Esophagus squamous epithelium (tissue), 5 donors: ENCODE measurements around the gene FEM1B. TPM values are rescaled to one million over a fixed set of nuclear protein-coding genes. Genes with fewer than 3 reads are reported as not detected.

Source experiments
- DNase-seq: peaks from one replicate; lab custom pipeline; 2025; lab: John Stamatoyannopoulos, UW
- H3K27ac ChIP-seq, 4 donors: fragments of 200-600 bp; sonication (generic); one replicate each; pipeline ENCODE4 v1.5.1; 2016 to 2019; ENCODE audit warnings: mild to moderate bottlenecking in 1 of 4
- H3K27me3 ChIP-seq, 4 donors: fragments of 200-600 bp; sonication (generic); 1 replicate in 3 of 4; 2 replicates in 1 of 4; pipeline versions ENCODE4 v1.5.1 to v1.6.0; 2017 to 2021; ENCODE audit warnings: antibody characterized with exemption in 1 of 4
- H3K36me3 ChIP-seq, 3 donors: fragments of 200-600 bp; sonication (generic); one replicate each; pipeline ENCODE4 v1.5.1; 2016 to 2019
- H3K4me1 ChIP-seq, 3 donors: fragments of 200-600 bp; sonication (generic); one replicate each; pipeline ENCODE4 v1.5.1; 2017 to 2019
- H3K4me3 ChIP-seq, 4 donors: fragments of 200-600 bp; sonication (generic); 1 replicate in 3 of 4; 2 replicates in 1 of 4; pipeline ENCODE4 v1.5.1; 2016 to 2019; ENCODE audit warnings: mild to moderate bottlenecking in 2 of 4, moderate library complexity in 1 of 4
- H3K9me3 ChIP-seq, 3 donors: fragments of 200-600 bp; sonication (generic); one replicate each; pipeline ENCODE4 v1.5.1; 2016 to 2019
- CTCF ChIP-seq, 6 experiments: fragments of 450-650 bp in 4 of 6; fragments of 200-600 bp in 2 of 6; sonication (generic) in 2 of 6; IDR thresholded peaks; one replicate each; pipeline ENCODE4 v1.5.1; 2016 to 2019; ENCODE audit warnings: antibody characterized with exemption in 6 of 6, mild to moderate bottlenecking in 4 of 6, moderate library complexity in 4 of 6
- POLR2A ChIP-seq, 4 donors: fragments of 450-650 bp; IDR thresholded peaks; one replicate each; pipeline ENCODE4 v1.6.1; 2017; ENCODE audit warnings: antibody characterized with exemption in 4 of 4, mild to moderate bottlenecking in 4 of 4, moderate library complexity in 3 of 4
- WGBS, 2 donors: methylation state at CpG; one replicate each; pipeline ENCODE4 v1.1.5; 2018; 5-methylcytosine and 5-hydroxymethylcytosine counted together
- intact Hi-C: fragments of 100-400 bp; cut with DNase I; formaldehyde crosslinking; loops from one replicate; pipeline ENCODE4 v1.15.0; 2022
- total RNA-seq, 4 donors: library from RNA; depleted of rRNA; stranded (reverse); fragments of >200 nt; gene quantifications; one replicate each; pipeline ENCODE4 v1.1.0, GENCODE V29; 2016
- donor health status: DM: yes; HTN: yes; CAD: no.

FEM1B gene
- total RNA-seq, 4 donors from 2014 or later, result 32.3 to 64.4 (median 46.8) TPM

GRCh38 chr15:68244235-68244634 lies 33.3 kb upstream of the FEM1B start:
- intact Hi-C loops, result no loop called here
- H3K4me3 ChIP-seq, result no peak overlapping the region
- 86 to 94% methylated on average over 1 of the region's 1 CpG for WGBS, 2 donors
- TF ChIP-seq CTCF (IDR thresholded peaks at IDR 0.05) (no peak), POLR2A (IDR thresholded peaks at IDR 0.05) (no peak)
- H3K4me1 ChIP-seq, result no peaks in the 10 kb centered on the region
- H3K36me3 ChIP-seq, result no peaks in the 10 kb centered on the region
- no peaks in the 10 kb centered on the region for H3K27me3 ChIP-seq
- peaks cover 0 to 8% (median 0%) of the 10 kb centered on the region in 3 donors for H3K9me3 ChIP-seq
- DNase-seq, result no peak
- no peak overlapping the region for H3K27ac ChIP-seq

DNA sequence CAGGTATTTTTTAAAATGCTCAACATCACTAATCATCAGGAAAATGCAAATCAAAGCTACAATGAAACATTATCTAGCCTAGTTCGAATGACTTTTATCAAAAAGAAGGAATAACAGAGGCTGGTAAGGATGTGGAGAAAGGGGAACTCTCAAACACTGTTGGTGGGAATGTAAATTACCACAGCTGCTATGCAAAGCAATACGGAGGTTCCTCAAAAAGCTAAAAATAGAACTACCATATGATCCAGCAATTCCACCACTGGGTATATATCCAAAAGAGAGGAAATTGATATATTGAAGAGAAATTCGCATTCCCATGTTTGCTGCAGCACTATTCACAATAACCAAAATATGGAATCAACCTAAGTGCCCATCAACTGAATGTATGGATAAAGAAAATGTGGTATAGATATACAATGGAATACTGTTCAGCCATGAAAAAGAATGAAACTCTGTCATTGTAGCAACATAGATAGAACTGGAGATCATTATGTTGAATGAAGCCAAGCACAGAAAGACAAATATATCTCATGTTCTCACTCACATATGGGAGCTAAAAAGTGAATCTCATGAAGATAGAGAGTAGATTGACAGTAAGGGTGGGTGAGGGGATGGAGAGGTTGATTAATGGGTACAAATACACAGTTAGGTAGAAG lies 28.4 kb upstream of the FEM1B start:
- Histone ChIP-seq H3K4me3 (no peak overlapping the region), H3K27ac (no peak overlapping the region), H3K36me3 (no peaks in the 10 kb centered on the region), H3K4me1 (peaks cover 0 to 9% (median 3%) of the 10 kb centered on the region in 3 donors), H3K27me3 (no peaks in the 10 kb centered on the region), H3K9me3 (peaks cover 0 to 5% (median 0%) of the 10 kb centered on the region in 3 donors)
- TF ChIP-seq CTCF (IDR thresholded peaks at IDR 0.05) (no peak), POLR2A (IDR thresholded peaks at IDR 0.05) (no peak)
- DNase-seq, result no peak
- WGBS, 2 donors, result 52 to 58% methylated on average over 3 of the region's 3 CpGs
- intact Hi-C loops, result no loop called here

GRCh38 chr15:68252925-68253534 lies 24.5 kb upstream of the FEM1B start:
- no peak overlapping the region for H3K4me3 ChIP-seq
- H3K27ac ChIP-seq, result no peak overlapping the region
- TF ChIP-seq CTCF (IDR thresholded peaks at IDR 0.05), result peak; percentile 68 to 94 (median 90)
- TF ChIP-seq POLR2A (IDR thresholded peaks at IDR 0.05), result no peak
- no peaks in the 10 kb centered on the region for H3K27me3 ChIP-seq
- H3K36me3 ChIP-seq, result no peaks in the 10 kb centered on the region
- peaks cover 0 to 31% (median 14%) of the 10 kb centered on the region in 3 donors for H3K4me1 ChIP-seq
- H3K9me3 ChIP-seq, result no peaks in the 10 kb centered on the region
- WGBS, 2 donors, result 12 to 14% methylated on average over 7 of the region's 7 CpGs
- DNase-seq, result no peak
- intact Hi-C loops, result loop anchor here (5.0 to 10.0 kb wide), 2 partner anchors 54 to 132 kb away; no protein-coding TSS in a partner anchor

DNA sequence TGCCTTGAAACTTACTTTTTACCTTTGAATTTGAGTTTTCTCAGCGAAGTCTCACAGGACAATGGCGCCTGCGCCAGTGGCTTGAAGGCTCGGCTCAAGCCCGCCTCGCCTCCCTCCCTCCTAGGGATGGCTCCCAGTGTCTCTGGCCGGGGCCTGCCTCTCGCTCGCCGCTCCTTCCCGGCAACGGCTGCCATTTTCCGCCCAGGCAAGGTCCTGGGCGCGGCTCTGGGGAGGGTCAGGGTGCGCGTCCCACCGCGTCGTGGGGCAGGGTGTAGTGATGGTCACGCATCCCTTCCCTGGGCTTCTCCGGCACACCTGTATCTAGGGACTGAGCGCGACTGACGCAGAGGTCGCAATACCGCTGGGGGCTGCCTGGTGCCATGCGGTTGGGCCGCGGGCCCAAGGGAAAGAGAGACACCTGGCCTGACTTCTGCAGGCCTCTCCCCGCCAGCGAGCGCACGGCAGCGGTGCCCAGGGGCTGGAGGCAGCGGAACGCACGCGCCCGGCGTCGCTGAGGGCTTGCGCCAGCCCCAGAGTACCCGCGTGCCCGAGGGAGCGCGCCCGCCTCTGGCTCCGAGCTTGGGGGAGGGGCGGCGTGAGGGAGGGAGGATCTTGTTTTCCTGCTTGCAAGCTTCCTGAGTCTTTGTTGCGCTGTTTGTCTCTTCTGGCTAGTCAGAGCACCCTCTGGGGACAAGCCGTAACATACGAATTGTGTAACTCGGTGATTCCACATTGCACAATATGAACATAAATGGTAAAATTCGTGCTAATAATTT lies 20.7 kb upstream of the FEM1B start:
- intact Hi-C loops, result loop anchor here (10.0 kb wide), 1 partner anchor 128 kb away; no protein-coding TSS in a partner anchor
- peaks cover 3 to 41% (median 14%) of the 10 kb centered on the region in 3 donors for H3K4me1 ChIP-seq
- TF ChIP-seq POLR2A (IDR thresholded peaks at IDR 0.05), result peak in 1 of 4 donors; percentile 85
- peak in 1 of 6 experiments; percentile 14 for TF ChIP-seq CTCF (IDR thresholded peaks at IDR 0.05)
- peak overlapping the region; percentile 93 to 96 (median 94) for H3K27ac ChIP-seq
- H3K4me3 ChIP-seq, result peak overlapping the region; percentile 52 to 66 (median 58)
- no peaks in the 10 kb centered on the region for H3K27me3 ChIP-seq
- no peak for DNase-seq
- WGBS, 2 donors, result 0 to 16% methylated on average over 7 to 9 of the region's 57 CpGs
- no peaks in the 10 kb centered on the region for H3K36me3 ChIP-seq
- no peaks in the 10 kb centered on the region for H3K9me3 ChIP-seq
